Spleen (tissue), 7 donors: ENCODE results near the gene SLC39A7.

Experiments used
- CTCF ChIP-seq, 11 experiments: fragments of 200-600 bp in 7 of 11; fragments of 450-650 bp in 4 of 11; sonication (generic) in 4 of 11; IDR thresholded peaks in 8 of 11; conservative IDR thresholded peaks in 3 of 11; 1 replicate in 7 of 11; 2 replicates in 4 of 11; pipeline versions ENCODE4 v1.4.0 to v1.8.0; 2016 to 2021; ENCODE audit warnings: antibody characterized with exemption in 11 of 11, inconsistent platforms in 4 of 11, mild to moderate bottlenecking in 1 of 11
- POLR2A ChIP-seq, 3 donors: fragments of 450-650 bp; IDR thresholded peaks; one replicate each; pipeline ENCODE4 v1.5.1; 2017; ENCODE audit warnings: antibody characterized with exemption in 3 of 3, mild to moderate bottlenecking in 1 of 3
- donor health status: DM: no; HTN: no; CAD: no; lungs with moderate emphysema.
- donor health status: DM: no; HTN: no; CAD: no.
- donor health status: DM: no; HTN: no; CAD: no.

GRCh38 chr6:33154349-33154748, 46.3 kb upstream of the SLC39A7 start:
- TF ChIP-seq CTCF (IDR thresholded peaks at IDR 0.05 in 8 of 11, conservative IDR thresholded peaks at IDR 0.05 in 3 of 11) (no peak), POLR2A (IDR thresholded peaks at IDR 0.05) (no peak)
